GM12865 (cell line): ENCODE results near the gene WDR31.
"Not testable (repeated sequence)": the region's sequence is repeated elsewhere in the genome, so short reads cannot be mapped to it uniquely, and the experiment has no call there.

Experiments
- DNase-seq: peaks from one replicate; pipeline ENCODE4 v3.0.0; 2010; ENCODE audit warnings: low read depth
- H3K4me3 ChIP-seq: 2 replicates; pipeline ENCODE4 v1.5.1; 2011; ENCODE audit warnings: mild to moderate bottlenecking, low read depth, low read length, control low read depth
- CTCF ChIP-seq: IDR thresholded peaks from 2 replicates; pipeline ENCODE4 v1.5.1; 2011; ENCODE audit warnings: low read length, control low read depth, low read depth, inconsistent platforms; ENCODE audit not compliant: insufficient read depth; ENCODE audit errors: missing control alignments

Gene WDR31

GRCh38 chr9:113380869-113381378 lies 40.8 kb upstream of the WDR31 start:
- H3K4me3 ChIP-seq, result no peak overlapping the region
- DNase-seq, result peak; percentile 86
- no peak for TF ChIP-seq CTCF

DNA sequence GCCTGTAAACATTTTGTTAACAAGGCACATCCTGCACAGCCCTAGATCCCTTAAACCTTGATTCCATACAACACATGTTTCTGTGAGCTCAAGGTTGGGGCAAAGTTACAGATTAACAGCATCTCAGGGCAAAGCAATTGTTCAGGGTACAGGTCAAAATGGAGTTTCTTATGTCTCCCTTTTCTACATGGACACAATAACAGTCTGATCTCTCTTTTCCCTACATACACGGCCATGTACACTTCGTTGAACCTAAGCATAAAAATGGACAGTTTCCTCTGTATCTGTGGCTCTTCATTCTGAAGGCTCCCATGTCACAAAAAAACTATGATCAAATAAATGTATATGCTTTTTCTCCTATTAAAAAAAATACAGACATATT lies 39.7 kb upstream of the WDR31 start:
- not testable (repeated sequence) for H3K4me3 ChIP-seq, DNase-seq

- DNase-seq, H3K4me3 ChIP-seq: not testable (repeated sequence)
These were observed 39.2 kb upstream of the WDR31 start for GRCh38 chr9:113379094-113379828.

GRCh38 chr9:113376634-113377567 lies 36.8 kb upstream of the WDR31 start, which contains the start of gene HDHD3:
Gene HDHD3, minus strand, starts transcription at chr9:113376986. Its CDS starts 2,632 bp downstream, at chr9:113374354.
- no peak for TF ChIP-seq CTCF
- peak within 1 kb of the TSS; percentile 84 for H3K4me3 ChIP-seq
- DNase-seq, result peak; percentile 91

GRCh38 chr9:113375057-113376023 lies 35.3 kb upstream of the WDR31 start:
- peak overlapping the region; percentile 84 for H3K4me3 ChIP-seq
- no peak for DNase-seq
- no peak for TF ChIP-seq CTCF

DNA sequence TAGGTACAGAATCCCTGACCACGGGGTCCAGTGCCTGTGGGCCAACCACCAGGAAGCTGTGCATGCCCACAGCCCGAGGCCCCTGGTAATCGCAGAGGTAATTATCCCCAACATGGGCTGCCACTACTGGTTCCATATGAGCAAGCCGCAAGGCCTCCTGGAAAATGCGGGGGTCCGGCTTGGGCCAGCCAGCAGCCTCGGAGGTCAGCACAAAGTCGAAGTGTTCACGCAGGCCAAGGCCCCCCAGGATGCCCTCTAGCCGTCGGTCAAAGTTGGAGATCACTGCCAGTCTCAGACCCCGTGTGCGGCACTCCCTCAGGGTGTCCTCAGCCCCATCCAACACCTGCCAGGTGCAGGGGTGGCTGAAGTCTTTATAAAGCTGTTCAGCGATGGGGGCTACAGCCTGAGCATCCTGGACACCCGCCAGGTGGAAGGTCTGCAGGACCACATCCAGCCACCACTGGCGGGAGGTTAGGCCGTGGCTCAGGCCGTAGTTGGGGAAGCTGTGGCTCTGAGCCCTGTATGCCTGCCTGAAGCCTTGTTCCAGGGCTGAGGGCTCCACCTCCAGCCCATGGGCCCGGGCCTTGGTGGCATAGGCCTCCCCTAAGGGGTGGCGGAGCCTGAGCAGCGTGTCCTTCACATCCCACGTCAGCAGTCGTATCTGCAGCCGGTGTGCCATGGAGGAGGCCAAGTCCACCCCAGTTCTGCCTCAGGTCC lies 33.8 kb upstream of the WDR31 start:
- no peak for TF ChIP-seq CTCF
- DNase-seq, result no peak
- no peak overlapping the region for H3K4me3 ChIP-seq

GRCh38 chr9:113373256-113373655 lies 33.2 kb upstream of the WDR31 start:
- no peak for TF ChIP-seq CTCF
- no peak overlapping the region for H3K4me3 ChIP-seq
- no peak for DNase-seq
